HG02870 (cell line): ENCODE results near the gene DLGAP1.
"Not testable (repeated sequence)": the region's sequence is repeated elsewhere in the genome, so short reads cannot be mapped to it uniquely, and the experiment has no call there.

ENCODE experiments used
- ATAC-seq: cut with Tn5 transposase; IDR thresholded peaks from one replicate; pipeline ENCODE4 v1.9.1; 2021; ENCODE audit warnings: mild to moderate bottlenecking, moderate library complexity; ENCODE audit not compliant: unreplicated experiment

Gene DLGAP1

DNA sequence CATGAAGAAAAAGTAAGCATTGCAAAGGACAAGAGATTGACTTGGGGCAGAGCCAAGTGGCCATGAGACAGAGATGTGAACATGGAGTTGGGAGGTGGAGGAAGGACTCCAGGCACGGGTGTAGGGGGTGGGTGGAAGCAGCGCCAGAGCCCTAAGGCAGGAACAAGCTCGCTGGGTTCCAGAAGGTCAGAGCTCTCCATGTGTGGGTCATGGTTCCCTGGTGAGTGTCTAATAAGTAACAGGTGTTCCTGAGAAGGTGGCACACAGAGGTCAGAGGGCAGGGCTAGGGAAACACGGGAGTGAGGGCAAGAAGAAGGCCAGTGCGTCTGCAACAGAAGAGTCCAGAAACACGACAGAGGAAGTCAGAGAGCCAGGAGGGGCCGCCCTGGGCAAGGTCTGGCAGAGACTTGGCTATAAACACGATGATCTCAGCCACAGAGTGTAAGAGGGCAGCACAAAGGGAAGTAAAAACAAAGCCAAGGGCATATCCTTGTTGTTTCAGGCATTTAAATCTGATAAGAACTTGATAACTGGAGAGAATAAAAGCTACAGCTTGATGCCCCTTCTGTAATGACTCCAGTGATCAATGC, 744.3 kb downstream of the DLGAP1 start:
- ATAC-seq = no peak

DNA sequence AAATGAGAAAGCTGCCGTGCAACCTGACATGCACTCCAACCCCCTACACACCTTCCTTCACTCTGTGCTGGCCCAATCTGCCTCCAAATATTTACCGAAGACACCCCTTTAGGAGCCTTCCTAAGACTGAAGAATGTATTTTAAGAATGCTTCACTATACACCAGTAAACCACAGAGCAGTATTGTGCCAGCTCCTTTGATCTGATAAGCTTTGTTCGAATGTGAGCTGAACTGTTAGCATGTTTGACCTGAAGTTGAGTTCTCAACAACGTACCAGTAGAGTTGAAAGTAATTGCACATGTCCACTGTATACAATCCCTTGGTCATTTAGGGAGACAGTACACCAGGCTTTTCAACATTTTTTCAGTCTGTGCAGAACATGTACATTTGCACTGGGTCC, 745.9 kb downstream of the DLGAP1 start:
- no peak for ATAC-seq

DNA sequence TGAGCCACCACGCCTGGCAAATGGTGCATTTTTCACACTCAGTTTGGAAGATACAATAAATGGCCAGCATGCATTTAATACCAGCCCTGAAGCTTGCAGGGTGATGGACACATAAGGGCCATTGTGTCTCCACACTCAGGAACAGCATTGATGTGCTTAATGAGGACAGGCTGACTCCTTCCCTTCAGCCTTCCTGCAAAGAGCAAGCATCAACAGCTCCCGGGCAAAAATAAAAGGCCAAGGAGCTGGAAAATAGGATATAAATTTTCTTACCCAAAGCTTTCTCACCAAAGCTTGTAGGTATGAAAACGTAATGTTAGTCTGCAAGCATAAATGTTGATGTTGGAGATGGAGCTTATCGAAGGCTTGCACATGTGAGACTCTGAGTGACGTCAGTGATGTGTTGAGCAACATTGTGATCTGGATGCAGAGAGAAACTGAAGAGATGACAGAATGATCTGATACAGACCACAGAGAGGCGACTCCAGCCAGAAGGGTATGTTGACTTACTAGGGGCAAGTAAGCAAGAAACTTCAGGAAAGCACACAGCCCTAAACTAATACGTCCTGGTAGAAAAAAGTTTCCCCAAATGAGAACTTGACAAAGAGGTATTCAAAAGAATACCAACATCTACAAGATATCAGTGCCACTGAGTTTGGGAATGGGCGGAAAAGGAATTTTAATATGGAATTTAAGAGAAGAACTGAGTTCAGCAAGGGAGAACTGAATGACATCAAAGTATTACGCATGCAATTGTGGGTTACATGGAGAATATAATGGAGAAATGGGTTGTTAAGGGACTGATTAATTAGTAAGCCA, 748.6 kb downstream of the DLGAP1 start:
- ATAC-seq = no peak

DNA sequence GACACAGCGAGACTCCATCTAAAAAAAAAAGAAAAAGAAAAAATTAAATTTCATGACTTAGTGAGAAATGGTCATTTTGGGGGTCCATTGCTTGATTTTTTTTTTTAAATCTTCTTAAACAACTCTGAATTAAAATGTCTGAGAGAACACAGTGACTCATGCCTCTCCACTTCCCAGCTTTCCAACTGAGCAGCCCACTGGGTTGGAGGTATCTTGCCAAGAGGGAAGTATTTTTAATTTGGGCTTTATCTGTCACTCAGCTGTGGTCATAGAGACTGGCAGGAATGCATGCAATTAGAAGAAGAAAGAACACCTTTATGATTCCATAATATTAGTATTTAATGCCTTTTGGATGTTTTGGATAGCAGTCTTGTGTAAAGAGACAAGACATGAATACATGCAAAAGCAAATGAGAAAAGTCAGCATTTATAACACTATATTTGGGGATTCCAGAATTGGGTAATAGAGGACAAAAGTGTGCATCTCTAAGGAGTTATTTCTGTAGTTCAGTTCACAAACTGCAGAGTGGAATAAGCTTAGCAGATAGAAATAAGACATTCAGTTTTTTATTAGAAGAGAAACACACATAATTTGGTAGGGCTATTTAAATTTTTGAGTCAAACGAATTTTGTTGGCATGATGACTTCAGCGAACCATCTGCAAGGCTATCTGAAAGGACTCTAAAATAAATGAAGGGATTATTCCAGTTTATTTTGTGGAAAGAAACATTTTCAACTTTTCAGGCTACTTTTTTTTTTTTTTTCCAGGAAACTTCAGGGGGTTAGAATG, 750.4 kb downstream of the DLGAP1 start:
- ATAC-seq = no peak

DNA sequence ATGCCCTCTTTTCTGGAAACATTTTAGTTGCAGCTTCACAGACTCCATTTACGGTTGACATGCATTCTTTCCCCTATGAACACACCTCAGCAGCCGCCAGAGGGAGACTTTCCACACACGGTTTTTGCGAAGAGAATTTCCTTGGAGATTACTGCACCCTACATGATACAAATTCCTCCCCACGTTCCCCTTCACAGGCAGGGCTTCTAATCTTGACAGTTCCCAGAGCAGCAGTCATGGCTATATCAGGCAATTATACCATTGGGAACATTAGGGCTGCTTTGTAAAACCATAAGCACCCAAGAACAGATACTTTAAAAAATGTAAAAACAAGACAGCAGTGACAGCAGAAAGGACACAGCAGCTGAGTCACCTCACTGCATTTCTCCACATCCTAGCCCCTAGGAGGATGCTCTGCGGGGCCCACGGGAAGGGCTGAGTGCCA, 751.4 kb downstream of the DLGAP1 start:
- no peak for ATAC-seq

DNA sequence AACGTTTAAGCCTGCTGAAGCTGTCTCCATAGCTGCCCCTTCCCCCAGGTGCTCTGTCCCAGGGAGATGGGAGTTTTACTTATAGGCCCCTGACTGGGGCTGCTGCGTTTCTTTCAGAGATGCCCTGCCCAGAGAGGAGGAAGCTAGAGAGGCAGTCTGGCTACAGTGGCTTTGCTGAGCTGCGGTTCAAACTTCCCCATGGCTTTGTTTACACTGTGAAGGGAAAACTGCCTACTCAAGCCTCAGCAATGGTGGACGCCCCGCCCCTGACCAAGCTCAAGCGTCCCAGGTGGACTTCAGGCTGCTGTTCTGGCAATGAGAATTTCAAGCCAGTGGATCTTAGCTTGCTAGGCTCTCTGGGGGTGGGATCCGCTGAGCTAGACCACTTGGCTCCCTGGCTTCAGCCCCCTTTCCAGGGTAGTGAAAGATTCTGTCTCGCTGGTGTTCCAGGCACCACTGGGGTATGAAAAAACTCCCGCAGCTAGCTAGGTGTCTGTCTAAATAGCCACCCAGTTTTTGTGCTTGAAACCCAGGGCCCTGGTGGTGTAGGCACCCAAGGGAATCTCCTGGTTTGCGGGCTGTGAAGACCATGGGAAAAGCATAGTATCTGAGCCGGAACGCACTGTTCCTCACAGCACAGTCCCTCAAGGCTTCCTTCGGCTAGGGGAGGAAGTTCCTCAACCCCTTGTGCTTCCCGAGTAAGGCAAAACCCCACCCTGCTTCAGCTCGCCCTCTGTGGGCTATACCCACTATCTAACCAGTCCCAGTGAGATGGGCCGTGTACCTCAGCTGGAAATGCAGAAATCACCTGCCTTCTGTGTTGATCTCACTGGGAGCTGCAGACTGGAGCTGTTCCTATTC, 755.2 kb downstream of the DLGAP1 start:
- not testable (repeated sequence) for ATAC-seq

DNA sequence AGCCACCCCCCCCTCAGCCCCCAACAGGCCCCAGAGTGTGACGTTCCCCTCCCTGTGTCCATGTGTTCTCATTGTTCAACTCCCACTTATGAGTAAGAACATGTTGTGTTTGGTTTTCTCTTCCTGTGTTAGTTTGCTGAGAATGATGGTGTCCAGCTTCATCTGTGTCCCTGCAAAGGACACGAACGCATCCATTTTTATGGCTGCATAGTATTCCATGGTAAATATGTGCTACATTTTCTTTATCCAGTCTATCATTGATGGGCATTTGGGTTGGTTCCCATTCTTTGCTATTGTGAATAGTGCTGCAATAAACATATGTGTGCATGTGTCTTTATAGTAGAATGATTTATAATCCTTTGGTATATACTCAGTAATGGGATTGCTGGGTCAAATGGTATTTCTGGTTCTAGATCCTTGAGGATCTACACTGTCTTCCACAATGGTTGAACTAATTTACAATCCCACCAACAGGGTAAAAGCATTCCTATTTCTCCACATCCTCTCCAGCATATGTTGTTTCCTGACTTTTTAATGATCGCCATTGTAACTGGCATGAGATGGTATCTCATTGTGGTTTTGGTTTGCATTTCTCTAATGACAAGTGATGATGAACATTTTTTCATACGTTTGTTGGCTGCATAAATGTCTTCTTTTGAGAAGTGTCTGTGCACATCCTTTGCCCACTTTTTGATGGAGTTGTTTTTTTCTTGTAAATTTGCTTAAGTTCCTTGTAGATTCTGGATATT, 760.9 kb downstream of the DLGAP1 start:
- not testable (repeated sequence) for ATAC-seq

DNA sequence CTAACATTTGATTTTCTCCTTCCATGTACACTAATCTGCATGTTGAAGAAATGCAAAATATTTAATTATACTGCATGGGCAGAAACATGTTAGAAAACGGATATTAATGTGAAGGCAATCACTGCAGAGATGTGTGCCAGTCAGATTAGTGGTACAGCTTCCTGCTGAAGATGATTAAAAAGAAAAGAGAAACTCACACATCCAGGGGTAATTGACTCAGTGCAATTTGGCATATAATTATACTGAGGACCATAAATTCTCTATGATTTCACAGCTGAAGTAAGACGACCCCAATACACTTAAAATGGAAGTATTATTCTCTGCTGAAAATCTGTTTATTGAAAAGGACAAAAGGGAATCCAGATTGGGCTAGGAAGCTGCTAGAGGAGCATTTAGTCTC, 761.7 kb downstream of the DLGAP1 start:
- no peak for ATAC-seq

DNA sequence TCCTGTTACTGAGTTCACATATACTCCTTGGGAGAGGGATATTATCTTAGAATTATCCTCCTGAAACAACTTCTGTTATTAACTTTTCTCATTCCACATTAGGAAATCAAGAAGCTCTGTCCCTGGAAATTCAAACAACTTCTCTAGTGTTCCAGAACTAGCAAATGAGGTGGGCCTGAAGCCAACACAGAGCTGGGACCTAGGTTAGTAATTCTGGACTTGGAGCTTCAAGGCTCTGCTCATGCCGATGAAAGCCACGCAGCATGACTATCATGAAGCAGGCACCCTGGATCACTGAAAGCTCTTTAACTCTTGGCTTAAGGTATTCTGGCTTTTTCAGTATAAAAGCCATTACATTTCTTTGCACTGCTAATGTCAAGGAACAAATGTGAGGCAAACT, 762.4 kb downstream of the DLGAP1 start:
- no peak for ATAC-seq

DNA sequence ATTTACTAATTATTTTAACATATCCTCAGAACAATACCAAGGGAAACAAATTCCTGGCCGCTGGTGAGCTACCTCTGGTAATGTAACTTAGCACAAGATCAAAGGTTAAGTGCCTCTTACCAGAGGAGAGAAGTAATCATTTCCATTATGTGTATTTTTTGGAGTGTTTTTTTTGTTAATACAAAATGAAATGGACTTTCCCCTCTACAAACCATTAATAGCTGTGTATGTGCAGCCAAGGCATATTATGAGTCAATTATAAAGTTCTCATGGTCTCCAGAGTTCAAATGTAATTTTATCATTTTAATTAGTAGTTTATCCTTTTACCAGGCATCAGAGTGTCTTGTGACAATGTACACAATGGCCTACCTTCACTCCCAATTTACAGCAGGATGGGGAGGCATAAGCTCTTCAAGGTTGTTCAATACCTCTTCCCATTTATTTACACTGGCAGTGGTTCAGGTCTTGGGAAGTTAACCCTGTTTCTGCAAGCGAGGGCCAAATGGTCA, 762.9 kb downstream of the DLGAP1 start:
- ATAC-seq = no peak

DNA sequence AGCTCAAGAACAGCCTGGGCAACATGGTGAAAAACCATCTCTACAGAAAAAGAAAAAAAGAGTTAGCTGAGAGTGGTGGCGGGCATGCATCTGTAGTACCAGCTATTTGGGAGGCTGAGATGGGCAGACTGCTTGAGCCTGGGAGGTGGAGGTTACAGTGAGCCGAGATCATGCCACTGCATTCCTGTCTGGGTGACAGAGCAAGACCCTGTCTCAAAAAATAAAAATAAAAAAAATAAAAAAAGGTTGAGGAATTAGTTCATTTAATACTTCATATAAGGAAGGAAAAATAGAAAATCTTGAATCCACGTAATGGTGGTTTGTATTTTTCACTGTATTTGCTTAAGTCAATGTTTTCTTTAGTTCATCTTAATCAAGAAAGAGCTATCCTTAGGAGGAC, 763.4 kb downstream of the DLGAP1 start:
- no peak for ATAC-seq

DNA sequence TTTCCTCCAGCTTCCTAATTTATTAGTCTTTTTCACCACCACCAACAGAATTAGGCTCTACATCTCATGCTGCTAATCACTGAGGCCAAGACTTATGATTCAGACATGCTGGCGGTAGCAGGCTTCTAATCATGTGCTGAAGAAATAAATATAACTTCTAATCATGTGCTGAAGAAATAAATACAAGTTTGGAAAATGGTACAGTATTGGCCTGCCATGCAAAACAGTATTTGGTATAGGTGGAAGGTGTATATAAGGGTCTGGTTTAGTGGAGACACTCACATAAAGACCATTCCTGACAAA, 764.4 kb downstream of the DLGAP1 start:
- no peak for ATAC-seq

DNA sequence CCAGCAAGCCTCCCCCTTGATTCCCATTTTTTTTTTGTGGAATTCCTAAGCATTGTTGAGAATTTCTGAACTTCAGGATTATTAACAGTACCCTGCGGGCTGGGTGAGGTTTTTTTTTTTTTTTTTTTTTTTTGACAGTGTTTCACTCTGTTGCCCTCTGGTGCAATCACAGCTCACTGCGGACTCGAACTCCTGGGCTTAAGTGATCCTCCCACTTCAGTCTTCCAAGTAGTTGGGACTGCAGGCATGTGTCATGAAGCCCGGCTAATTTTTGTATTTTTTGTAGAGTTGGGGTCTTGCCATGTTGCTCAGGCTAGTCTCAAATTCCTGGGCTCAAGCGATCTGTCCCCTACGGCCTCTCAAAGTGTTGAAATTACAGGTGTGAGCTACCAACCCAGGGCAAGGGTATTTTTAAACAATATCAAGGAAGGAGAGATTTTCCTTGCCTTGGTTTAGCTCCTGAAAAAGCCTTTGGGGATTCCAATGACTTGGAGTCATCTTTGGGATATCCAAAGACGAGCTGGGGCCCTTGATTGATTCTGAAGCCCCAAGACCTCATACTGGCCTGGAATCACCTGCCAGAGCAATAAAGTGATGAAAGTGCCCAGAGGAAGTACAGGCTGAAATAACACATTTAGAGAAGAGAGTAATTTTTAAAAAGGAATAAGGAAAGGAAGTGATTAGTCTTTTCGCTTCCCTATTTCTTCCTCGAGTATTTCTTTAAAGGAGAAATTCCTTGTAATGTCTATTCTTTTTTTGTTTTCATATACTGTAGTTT, 764.9 kb downstream of the DLGAP1 start:
- ATAC-seq = no peak

DNA sequence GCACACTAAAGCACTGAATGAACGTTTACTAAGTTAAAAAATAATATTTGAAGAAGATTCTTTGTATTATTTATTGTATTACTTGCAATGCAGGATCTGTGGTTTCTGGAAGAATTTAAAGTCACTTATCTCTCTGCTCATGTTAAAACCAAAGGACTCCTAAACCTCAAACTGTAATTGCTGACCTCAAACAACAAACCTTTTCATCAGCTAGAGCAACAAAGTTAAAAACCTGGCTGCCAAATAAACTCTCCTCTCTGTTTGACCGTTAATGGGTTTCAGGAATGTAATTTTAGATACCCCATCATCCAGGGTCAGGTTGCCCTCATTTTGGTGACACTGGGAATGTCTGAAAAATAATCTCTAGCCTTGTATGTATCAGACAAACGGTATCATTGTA, 766.0 kb downstream of the DLGAP1 start:
- no peak for ATAC-seq

DNA sequence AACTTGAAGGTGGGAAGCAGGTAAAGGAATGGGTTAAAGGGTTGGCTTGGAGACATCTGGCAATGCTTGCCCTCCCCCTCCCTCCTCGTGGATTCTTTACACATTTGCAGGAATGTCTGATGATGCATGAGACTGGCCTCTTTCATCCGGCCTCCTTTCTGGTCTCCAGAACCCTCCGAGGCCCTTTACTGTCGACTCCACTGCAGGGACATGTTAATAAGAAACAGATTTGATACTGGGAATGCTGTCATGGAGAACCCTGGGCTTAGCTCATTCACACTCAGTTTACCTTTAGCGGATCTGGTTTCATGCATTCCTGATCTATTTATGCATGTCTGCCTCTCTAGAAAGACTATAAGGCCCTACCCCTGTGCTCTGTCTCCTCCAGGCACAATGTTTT, 766.4 kb downstream of the DLGAP1 start:
- no peak for ATAC-seq

DNA sequence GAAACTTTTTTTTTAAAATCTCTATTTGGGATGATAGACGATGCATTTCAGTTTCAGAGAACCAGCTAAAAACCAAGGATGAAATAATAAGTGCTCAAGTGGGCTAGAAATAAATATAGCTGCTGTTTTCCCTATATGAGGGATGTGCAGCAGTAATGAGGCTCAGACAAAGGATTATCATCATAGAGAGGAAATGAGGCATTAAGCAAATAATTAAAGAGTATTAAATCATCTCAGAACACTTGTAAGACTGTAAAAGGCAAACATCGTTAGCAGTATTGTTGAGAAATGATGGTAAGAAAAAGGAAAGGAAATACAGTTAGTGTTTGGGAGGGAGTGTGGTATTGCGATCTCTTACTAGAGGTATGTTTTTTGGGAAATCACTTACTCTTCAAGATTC, 771.6 kb downstream of the DLGAP1 start:
- no peak for ATAC-seq

DNA sequence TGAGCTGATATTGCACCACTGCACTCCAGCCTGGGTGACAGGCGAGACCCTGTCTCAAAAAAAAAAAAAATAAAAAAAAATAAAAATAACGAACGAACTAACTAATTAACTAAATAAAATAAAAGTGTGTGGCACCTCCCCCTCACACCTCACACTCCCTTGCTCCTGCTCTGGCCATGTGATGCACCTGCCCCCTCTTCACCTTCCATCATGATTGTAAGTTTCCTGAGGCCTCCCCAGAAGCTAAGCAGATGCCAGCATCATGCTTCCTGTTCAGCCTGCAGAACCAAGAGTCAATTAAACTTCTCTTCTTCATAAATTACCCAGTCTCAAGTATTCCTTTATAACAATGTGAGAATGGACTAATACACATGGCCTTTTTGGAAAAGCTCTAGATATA, 773.0 kb downstream of the DLGAP1 start:
- no peak for ATAC-seq

DNA sequence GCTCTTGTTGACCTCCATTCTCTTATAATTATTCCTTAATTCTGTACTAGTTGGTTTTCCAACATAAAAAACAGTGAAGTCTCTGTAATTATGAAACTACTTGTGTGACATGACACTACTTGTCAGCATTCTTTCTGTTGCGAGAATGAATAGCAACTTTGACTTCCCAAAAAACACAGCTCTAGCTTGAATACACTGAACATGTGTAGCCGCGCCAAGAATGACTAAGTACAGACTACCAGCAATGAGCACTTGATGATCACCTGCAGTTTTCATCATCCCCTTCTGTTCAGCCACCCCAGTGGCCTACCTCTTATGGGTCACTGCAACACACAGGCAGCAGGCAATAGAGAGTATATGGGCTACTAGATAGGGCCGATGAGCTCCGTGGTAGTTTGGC, 775.9 kb downstream of the DLGAP1 start:
- no peak for ATAC-seq

DNA sequence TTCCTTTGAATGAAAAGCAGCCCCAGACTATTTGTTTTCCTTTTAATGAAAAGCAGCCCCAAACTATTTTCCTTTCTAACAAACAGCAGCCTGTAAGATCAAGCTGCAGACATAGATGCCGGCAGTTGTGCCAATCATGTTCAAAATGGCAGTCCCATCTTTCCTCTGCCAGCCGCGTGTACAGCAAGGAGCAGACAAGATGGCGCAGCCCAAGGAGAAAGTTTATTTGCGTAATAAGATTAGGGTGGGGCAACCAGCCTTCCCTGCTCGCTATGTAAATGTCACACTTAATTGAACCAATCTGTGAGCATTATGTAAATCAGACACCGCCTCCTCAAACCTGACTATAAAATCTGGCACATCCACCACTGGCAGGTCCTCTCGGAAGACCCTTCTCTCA, 779.1 kb downstream of the DLGAP1 start:
- ATAC-seq = no peak
